Measurements from ENCODE around the gene ADGRG3.

GRCh38 chr16:57676553-57677085, 8.5 kb downstream of the ADGRG3 start:
- no peak for TF ChIP-seq CTCF (IDR thresholded peaks at IDR 0.05)
- TF ChIP-seq POLR2A (IDR thresholded peaks at IDR 0.05) = no peak

Data from adrenal gland (tissue), 5 donors.